ENCODE measurements around the gene STPG2. TPM values are rescaled to one million over a fixed set of nuclear protein-coding genes. Genes with fewer than 3 reads are reported as not detected.

The STPG2 gene
- total RNA-seq, 4 donors from 2014 or later, result not detected

- no peak for DNase-seq
- Histone ChIP-seq H3K27me3 (no peaks in the 10 kb centered on the region), H3K9me3 (no peaks in the 10 kb centered on the region), H3K4me1 (no peaks in the 10 kb centered on the region), H3K27ac (no peak overlapping the region), H3K4me3 (no peak overlapping the region), H3K36me3 (no peaks in the 10 kb centered on the region)
- TF ChIP-seq, protein P1, sequence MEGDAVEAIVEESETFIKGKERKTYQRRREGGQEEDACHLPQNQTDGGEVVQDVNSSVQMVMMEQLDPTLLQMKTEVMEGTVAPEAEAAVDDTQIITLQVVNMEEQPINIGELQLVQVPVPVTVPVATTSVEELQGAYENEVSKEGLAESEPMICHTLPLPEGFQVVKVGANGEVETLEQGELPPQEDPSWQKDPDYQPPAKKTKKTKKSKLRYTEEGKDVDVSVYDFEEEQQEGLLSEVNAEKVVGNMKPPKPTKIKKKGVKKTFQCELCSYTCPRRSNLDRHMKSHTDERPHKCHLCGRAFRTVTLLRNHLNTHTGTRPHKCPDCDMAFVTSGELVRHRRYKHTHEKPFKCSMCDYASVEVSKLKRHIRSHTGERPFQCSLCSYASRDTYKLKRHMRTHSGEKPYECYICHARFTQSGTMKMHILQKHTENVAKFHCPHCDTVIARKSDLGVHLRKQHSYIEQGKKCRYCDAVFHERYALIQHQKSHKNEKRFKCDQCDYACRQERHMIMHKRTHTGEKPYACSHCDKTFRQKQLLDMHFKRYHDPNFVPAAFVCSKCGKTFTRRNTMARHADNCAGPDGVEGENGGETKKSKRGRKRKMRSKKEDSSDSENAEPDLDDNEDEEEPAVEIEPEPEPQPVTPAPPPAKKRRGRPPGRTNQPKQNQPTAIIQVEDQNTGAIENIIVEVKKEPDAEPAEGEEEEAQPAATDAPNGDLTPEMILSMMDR (IDR thresholded peaks at IDR 0.05), result no peak
- no peak for TF ChIP-seq POLR2A (IDR thresholded peaks at IDR 0.05)
Measured at GRCh38 chr4:97841512-97841911, 301.8 kb downstream of the STPG2 start.

GRCh38 chr4:97836662-97837061 is 306.6 kb downstream of the STPG2 start:
- Histone ChIP-seq H3K9me3 (no peaks in the 10 kb centered on the region), H3K36me3 (no peaks in the 10 kb centered on the region), H3K4me1 (no peaks in the 10 kb centered on the region), H3K27ac (no peak overlapping the region), H3K27me3 (no peaks in the 10 kb centered on the region), H3K4me3 (no peak overlapping the region)
- no peak for TF ChIP-seq POLR2A (IDR thresholded peaks at IDR 0.05)
- TF ChIP-seq, protein P1 (IDR thresholded peaks at IDR 0.05), result no peak
- DNase-seq, result no peak

DNA sequence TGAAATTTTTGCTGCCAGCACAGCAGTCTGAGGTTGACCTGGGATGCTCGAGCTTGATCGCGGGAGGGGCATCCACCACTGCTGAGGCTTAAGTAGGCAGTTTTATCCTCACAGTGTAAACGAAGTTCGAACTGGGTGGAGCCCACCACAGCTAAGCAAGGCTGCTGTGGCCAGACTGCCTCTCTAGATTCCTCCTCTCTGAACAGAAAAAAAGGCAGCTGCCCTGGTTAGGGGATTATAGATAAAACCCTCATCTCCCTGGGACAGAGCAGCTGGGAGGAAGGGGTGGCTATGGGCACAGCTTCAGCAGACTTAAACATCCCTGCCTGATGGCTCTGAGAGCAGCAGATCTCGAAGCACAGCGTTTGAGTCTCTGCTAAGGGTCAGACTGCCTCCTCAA is 314.6 kb downstream of the STPG2 start:
- no peak for DNase-seq
- Histone ChIP-seq H3K36me3 (no peaks in the 10 kb centered on the region), H3K27me3 (no peaks in the 10 kb centered on the region), H3K9me3 (no peaks in the 10 kb centered on the region), H3K4me1 (no peaks in the 10 kb centered on the region), H3K27ac (no peak overlapping the region), H3K4me3 (no peak overlapping the region)
- no peak for TF ChIP-seq POLR2A (IDR thresholded peaks at IDR 0.05)
- TF ChIP-seq, protein P1 (IDR thresholded peaks at IDR 0.05), result no peak

DNA sequence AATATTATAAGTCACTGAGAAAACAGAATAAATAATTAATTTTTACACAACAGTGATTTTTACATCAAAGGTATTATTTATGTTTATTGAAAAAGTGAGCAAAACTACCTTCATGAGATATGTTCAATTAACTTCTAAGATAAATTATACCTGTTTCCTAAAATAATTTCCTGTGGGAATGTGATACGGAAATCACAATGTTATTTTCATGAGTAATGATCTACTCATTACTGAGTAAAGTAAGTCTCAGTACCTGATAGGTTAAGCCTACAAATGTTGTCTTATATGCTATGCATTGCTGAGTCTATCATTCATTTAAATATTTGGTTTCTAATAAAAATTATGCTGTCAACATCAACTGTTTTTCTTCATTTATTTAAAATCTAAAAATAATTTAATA is 324.0 kb downstream of the STPG2 start:
- Histone ChIP-seq H3K27ac (no peak overlapping the region), H3K4me1 (no peaks in the 10 kb centered on the region), H3K27me3 (no peaks in the 10 kb centered on the region), H3K36me3 (no peaks in the 10 kb centered on the region), H3K4me3 (no peak overlapping the region), H3K9me3 (no peaks in the 10 kb centered on the region)
- TF ChIP-seq, protein P1 (IDR thresholded peaks at IDR 0.05), result no peak
- TF ChIP-seq POLR2A (IDR thresholded peaks at IDR 0.05), result no peak
- DNase-seq, result no peak

DNA sequence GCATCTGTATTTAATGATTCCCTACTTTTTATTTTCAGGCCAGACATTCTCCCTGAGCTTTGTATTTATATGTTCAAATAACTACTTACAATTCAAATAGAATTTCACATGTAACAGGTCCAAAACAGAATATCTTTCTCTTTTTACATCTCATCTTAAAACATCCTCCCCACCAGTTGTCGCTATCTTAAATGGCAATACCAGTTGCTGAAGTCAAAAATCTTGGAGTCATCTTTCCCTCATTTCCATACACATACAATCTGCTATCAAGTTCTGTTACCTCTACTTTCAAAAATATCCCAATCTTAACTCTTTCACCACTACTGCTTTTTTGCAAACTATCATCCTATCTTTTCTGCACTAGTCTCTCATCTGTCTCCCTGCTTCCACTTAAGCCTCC is 330.5 kb downstream of the STPG2 start:
- Histone ChIP-seq H3K27me3 (no peaks in the 10 kb centered on the region), H3K36me3 (no peaks in the 10 kb centered on the region), H3K27ac (no peak overlapping the region), H3K4me1 (no peaks in the 10 kb centered on the region), H3K4me3 (no peak overlapping the region), H3K9me3 (no peaks in the 10 kb centered on the region)
- no peak for DNase-seq
- TF ChIP-seq, protein P1 (IDR thresholded peaks at IDR 0.05), result no peak
- TF ChIP-seq POLR2A (IDR thresholded peaks at IDR 0.05), result no peak

- no peaks in the 10 kb centered on the region for H3K36me3 ChIP-seq
- TF ChIP-seq POLR2A (IDR thresholded peaks at IDR 0.05), result no peak
- TF ChIP-seq, protein P1 (IDR thresholded peaks at IDR 0.05), result no peak
- H3K4me1 ChIP-seq, result no peaks in the 10 kb centered on the region
- no peak overlapping the region for H3K27ac ChIP-seq
- H3K9me3 ChIP-seq, result no peaks in the 10 kb centered on the region
- no peak for DNase-seq
- no peak overlapping the region for H3K4me3 ChIP-seq
- no peaks in the 10 kb centered on the region for H3K27me3 ChIP-seq
Measured at GRCh38 chr4:97786306-97786920, 356.9 kb downstream of the STPG2 start.
